ENCODE data around the gene C9. TPM values are rescaled to one million over a fixed set of nuclear protein-coding genes. Genes with fewer than 3 reads are reported as not detected.

C9 gene
- total and polyA plus RNA-seq, 2 donors (not counting 1 experiment from before 2014, with no cell fraction given) = not detected

GRCh38 chr5:39264528-39264927, 99.8 kb downstream of the C9 start:
- Histone ChIP-seq H3K36me3 (replicated peaks in 1 of 2; ENCODE audit: control extremely low read depth in 1 of 2, control insufficient read depth in 1 of 2, extremely low read depth in 1 of 2, insufficient read depth in 2 of 2, low read length in 1 of 2) (no peaks in the 10 kb centered on the region), H4K20me1 (ENCODE audit: control insufficient read depth, insufficient read depth, low read length, poor library complexity, severe bottlenecking) (no peaks in the 10 kb centered on the region), H3K4me1 (ENCODE audit: control insufficient read depth in 2 of 2, insufficient read depth in 2 of 2, low read length in 2 of 2) (peaks cover 0 to 4% of the 10 kb centered on the region in 2 donors), H3K4me3 (ENCODE audit: control extremely low read depth in 1 of 5, extremely low read depth in 1 of 5, insufficient read depth in 1 of 5, low read depth in 2 of 5, low read length in 4 of 5) (no peak overlapping the region), H3K79me2 (ENCODE audit: control insufficient read depth, insufficient read depth, low read length) (no peaks in the 10 kb centered on the region), H3K27me3 (replicated peaks in 1 of 4; ENCODE audit: control extremely low read depth in 1 of 4, control insufficient read depth in 3 of 4, insufficient read depth in 4 of 4, low read length in 3 of 4) (no peaks in the 10 kb centered on the region), H2AFZ (ENCODE audit: insufficient read depth, low read depth, low read length, poor library complexity, severe bottlenecking) (no peak overlapping the region), H3K9ac (ENCODE audit: low read length) (no peak overlapping the region), H3K27ac (ENCODE audit: low read length in 2 of 2) (no peak overlapping the region), H3K4me2 (replicated peaks; ENCODE audit: low read depth, low read length, poor library complexity, severe bottlenecking) (no peak overlapping the region), H3K9me3 (ENCODE audit: control extremely low read depth in 1 of 3, control insufficient read depth in 2 of 3, insufficient read depth in 1 of 3, low read length in 2 of 3) (no peaks in the 10 kb centered on the region)
- peaks cover 5% of the 10 kb centered on the region for H3K4me1 Mint-ChIP-seq
- H3K4me3 Mint-ChIP-seq = no peak overlapping the region
- no peak for TF ChIP-seq CTCF (IDR thresholded peaks at IDR 0.05)
- no peak for TF ChIP-seq EZH2 (IDR thresholded peaks at IDR 0.05; ENCODE audit: borderline replicate concordance, insufficient read depth, low read depth, low read length, poor library complexity, severe bottlenecking)
- no CpG with 5 or more reads among the region's 1 CpG for WGBS (ENCODE audit: insufficient coverage)
- no peak for ATAC-seq (ENCODE audit: low read depth)
- ChIA-PET POLR2A (no interaction called here), CTCF (interaction anchor here (0.8 to 3.3 kb wide), 3 partner anchors 10 to 47 kb away, joined by 3 to 14 read pairs (median 3); no protein-coding TSS in a partner anchor)
- H3K27ac Mint-ChIP-seq = no peak overlapping the region
- DNase-seq = no peak
- H3K27me3 Mint-ChIP-seq = no peaks in the 10 kb centered on the region
- intact Hi-C loops (cut with micrococcal nuclease) = no loop called here
- no peaks in the 10 kb centered on the region for H3K9me3 Mint-ChIP-seq (ENCODE audit: insufficient read depth)

- ChIA-PET CTCF (interaction anchor here (1.2 kb wide), 1 partner anchor 20 kb away, joined by 3 read pairs; no protein-coding TSS in a partner anchor), POLR2A (no interaction called here)
- Histone ChIP-seq H3K4me3 (ENCODE audit: control extremely low read depth in 1 of 5, extremely low read depth in 1 of 5, insufficient read depth in 1 of 5, low read depth in 2 of 5, low read length in 4 of 5) (no peak overlapping the region), H3K9me3 (ENCODE audit: control extremely low read depth in 1 of 3, control insufficient read depth in 2 of 3, insufficient read depth in 1 of 3, low read length in 2 of 3) (no peaks in the 10 kb centered on the region), H4K20me1 (ENCODE audit: control insufficient read depth, insufficient read depth, low read length, poor library complexity, severe bottlenecking) (no peaks in the 10 kb centered on the region), H2AFZ (ENCODE audit: insufficient read depth, low read depth, low read length, poor library complexity, severe bottlenecking) (no peak overlapping the region), H3K27me3 (replicated peaks in 1 of 4; ENCODE audit: control extremely low read depth in 1 of 4, control insufficient read depth in 3 of 4, insufficient read depth in 4 of 4, low read length in 3 of 4) (no peaks in the 10 kb centered on the region), H3K36me3 (replicated peaks in 1 of 2; ENCODE audit: control extremely low read depth in 1 of 2, control insufficient read depth in 1 of 2, extremely low read depth in 1 of 2, insufficient read depth in 2 of 2, low read length in 1 of 2) (no peaks in the 10 kb centered on the region), H3K79me2 (ENCODE audit: control insufficient read depth, insufficient read depth, low read length) (no peaks in the 10 kb centered on the region), H3K27ac (ENCODE audit: low read length in 2 of 2) (no peak overlapping the region), H3K4me2 (replicated peaks; ENCODE audit: low read depth, low read length, poor library complexity, severe bottlenecking) (no peak overlapping the region), H3K4me1 (ENCODE audit: control insufficient read depth in 2 of 2, insufficient read depth in 2 of 2, low read length in 2 of 2) (peaks cover 0 to 4% of the 10 kb centered on the region in 2 donors), H3K9ac (ENCODE audit: low read length) (no peak overlapping the region)
- no CpG with 5 or more reads among the region's 2 CpGs for WGBS (ENCODE audit: insufficient coverage)
- Mint-ChIP-seq H3K4me1 (peaks cover 5% of the 10 kb centered on the region), H3K4me3 (no peak overlapping the region), H3K27ac (no peak overlapping the region), H3K27me3 (no peaks in the 10 kb centered on the region), H3K9me3 (ENCODE audit: insufficient read depth) (no peaks in the 10 kb centered on the region)
- no peak for ATAC-seq (ENCODE audit: low read depth)
- DNase-seq = no peak
- no peak for TF ChIP-seq CTCF (IDR thresholded peaks at IDR 0.05)
- TF ChIP-seq EZH2 (IDR thresholded peaks at IDR 0.05; ENCODE audit: borderline replicate concordance, insufficient read depth, low read depth, low read length, poor library complexity, severe bottlenecking) = no peak
- intact Hi-C loops (cut with micrococcal nuclease) = no loop called here
Observed at GRCh38 chr5:39262981-39263380, 101.3 kb downstream of the C9 start.
